CD8-positive, alpha-beta memory T cell (primary cell): ENCODE results near the gene HELZ. TPM values are rescaled to one million over a fixed set of nuclear protein-coding genes. Genes with fewer than 3 reads are reported as not detected.

Source experiments
- CTCF ChIA-PET: fragments of 350-600 bp; sonication (Branson Sonifier 250); formaldehyde crosslinking; loops from one replicate; lab custom pipeline; 2021; ENCODE audit warnings: antibody characterized with exemption; lab: Charles Lee
- POLR2A ChIA-PET: fragments of 350-600 bp; sonication (Branson Sonifier 250); formaldehyde crosslinking; loops from one replicate; lab custom pipeline; 2021; ENCODE audit warnings: antibody characterized with exemption; lab: Charles Lee
- DNase-seq, 5 donors: peaks; one replicate each; pipeline versions ENCODE4 v3.0.0 to v3.0.0-alpha.2; 2020 to 2022; ENCODE audit warnings: mixed read lengths in 1 of 5
- H3K27ac ChIP-seq: one replicate; pipeline ENCODE4 v1.7.0; 2013; ENCODE audit warnings: low read depth, mild to moderate bottlenecking, low read length, moderate library complexity
- H3K27me3 ChIP-seq: 2 replicates; pipeline ENCODE4 v1.7.0; 2013; ENCODE audit warnings: low read length, mild to moderate bottlenecking; ENCODE audit not compliant: insufficient read depth, poor library complexity, severe bottlenecking
- H3K36me3 ChIP-seq: 2 replicates; pipeline ENCODE4 v1.7.0; 2013; ENCODE audit warnings: mild to moderate bottlenecking, low read length, moderate library complexity; ENCODE audit not compliant: insufficient read depth
- H3K4me1 ChIP-seq: 2 replicates; pipeline ENCODE4 v1.7.0; 2013; ENCODE audit warnings: mild to moderate bottlenecking, low read length, moderate library complexity; ENCODE audit not compliant: insufficient read depth
- H3K4me3 ChIP-seq: 2 replicates; pipeline ENCODE4 v1.7.0; 2013; ENCODE audit warnings: mild to moderate bottlenecking, low read length
- H3K9me3 ChIP-seq: 2 replicates; pipeline ENCODE4 v1.7.0; 2013; ENCODE audit warnings: mild to moderate bottlenecking, low read length
- H3K27ac Mint-ChIP-seq, 8 donors: one replicate each; pipeline ENCODE4 v1.8.0; 2020 to 2021; ENCODE audit warnings: mixed read lengths in 8 of 8, mild to moderate bottlenecking in 6 of 8, inconsistent platforms in 3 of 8, moderate library complexity in 3 of 8
- H3K27me3 Mint-ChIP-seq, 2 donors: one replicate each; pipeline ENCODE4 v1.8.0; 2020 to 2021; ENCODE audit warnings: mixed read lengths in 2 of 2, mild to moderate bottlenecking in 1 of 2, moderate library complexity in 1 of 2
- H3K36me3 Mint-ChIP-seq, 3 donors: one replicate each; pipeline ENCODE4 v1.8.0; 2020 to 2021; ENCODE audit warnings: mixed read lengths in 3 of 3, inconsistent platforms in 1 of 3, mild to moderate bottlenecking in 1 of 3
- H3K4me1 Mint-ChIP-seq, 3 donors: one replicate each; pipeline ENCODE4 v1.8.0; 2020 to 2021; ENCODE audit warnings: mixed read lengths in 3 of 3, inconsistent platforms in 1 of 3, mild to moderate bottlenecking in 1 of 3
- H3K4me3 Mint-ChIP-seq, 7 donors: one replicate each; pipeline ENCODE4 v1.8.0; 2020 to 2021; ENCODE audit warnings: mixed read lengths in 7 of 7, mild to moderate bottlenecking in 6 of 7, moderate library complexity in 4 of 7, inconsistent platforms in 2 of 7
- H3K9me3 Mint-ChIP-seq, 5 donors: one replicate each; pipeline ENCODE4 v1.8.0; 2020 to 2022; ENCODE audit warnings: mixed read lengths in 5 of 5, mild to moderate bottlenecking in 3 of 5, moderate library complexity in 2 of 5, inconsistent platforms in 1 of 5
- polyA plus RNA-seq: library from polyadenylated mRNA; unstranded; fragments of 300-500 nt; fragmentation: Illumina TruSeq; gene quantifications from one replicate; pipeline ENCODE4 v1.2.3, GENCODE V29; 2021
- total RNA-seq, 2 experiments: library from RNA; stranded (reverse); gene quantifications; one replicate each; pipeline ENCODE4 v1.2.3, GENCODE V29; 2021

HELZ gene
- total and polyA plus RNA-seq, 3 experiments from 2014 or later: 56.4 to 85.0 (median 62.5) TPM

DNA sequence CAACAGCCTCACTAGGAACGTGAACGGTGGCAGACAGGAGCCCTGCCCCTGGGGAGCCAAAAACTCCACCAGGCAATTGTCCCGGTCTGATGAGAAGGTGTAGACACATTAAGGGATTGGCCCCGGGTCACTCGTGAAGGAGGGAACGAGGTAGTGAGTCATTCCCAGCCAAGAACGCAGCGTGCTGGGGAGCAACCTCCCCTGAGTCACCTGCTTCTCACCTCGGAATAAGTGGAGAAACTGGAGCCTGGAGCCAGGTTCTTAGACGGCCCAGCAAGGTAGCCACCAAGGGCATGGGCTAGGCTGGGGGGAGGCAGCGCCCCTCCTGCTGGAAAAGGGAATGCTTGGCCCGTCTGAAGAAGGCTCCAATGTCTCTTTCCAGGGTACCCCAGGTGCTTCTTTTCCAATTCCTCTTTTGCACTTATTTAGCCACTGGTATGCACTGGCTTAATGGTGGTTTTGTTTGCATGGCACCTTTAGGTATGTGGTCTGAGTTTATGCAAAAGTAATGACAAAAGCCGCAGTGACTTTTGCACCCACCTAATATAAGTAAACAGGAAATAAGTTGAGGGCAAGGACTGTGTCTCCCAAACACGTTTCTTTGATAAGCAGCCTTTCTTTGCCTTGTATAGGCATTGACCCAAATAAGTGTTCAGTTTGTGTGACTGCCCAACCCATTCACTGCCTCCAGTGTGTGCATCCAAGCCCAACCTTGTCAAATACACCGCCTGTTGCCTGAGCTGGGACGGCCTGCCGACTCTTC is 1.8 kb upstream of the HELZ start:
- peak in 4 of 5 donors; percentile 53 to 77 (median 70) for DNase-seq
- Mint-ChIP-seq H3K4me3 (peak overlapping the region; percentile 88 to 95 (median 91)), H3K9me3 (no peaks in the 10 kb centered on the region), H3K36me3 (peaks cover 1 to 17% (median 4%) of the 10 kb centered on the region in 3 donors), H3K27me3 (no peaks in the 10 kb centered on the region), H3K4me1 (peaks cover 38 to 47% (median 45%) of the 10 kb centered on the region in 3 donors), H3K27ac (peak overlapping the region; percentile 76 to 97 (median 95))
- ChIA-PET CTCF (interaction anchor here (0.9 to 1.0 kb wide), 3 partner anchors 10 to 26 kb away, joined by 3 to 4 read pairs (median 4); no protein-coding TSS in a partner anchor), POLR2A (interaction anchor here (0.8 to 1.2 kb wide), 3 partner anchors 10 to 119 kb away, joined by 3 to 7 read pairs (median 4); no protein-coding TSS in a partner anchor)
- Histone ChIP-seq H3K27me3 (no peaks in the 10 kb centered on the region), H3K36me3 (no peaks in the 10 kb centered on the region), H3K9me3 (no peaks in the 10 kb centered on the region), H3K27ac (peak overlapping the region; percentile 81), H3K4me1 (peaks cover 31% of the 10 kb centered on the region), H3K4me3 (peak overlapping the region; percentile 73)

DNA sequence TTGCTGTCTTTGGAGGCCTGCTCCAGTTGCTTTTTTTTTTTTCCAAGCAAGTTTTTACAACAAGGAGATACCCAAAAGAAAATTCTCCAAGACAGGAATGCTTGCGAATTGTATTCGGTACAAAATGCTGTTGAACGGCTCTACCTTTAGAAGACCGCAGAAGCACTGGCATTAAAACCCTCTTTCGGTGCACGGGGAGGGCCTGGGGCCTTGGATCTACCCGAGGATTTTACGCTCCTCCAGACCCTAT is 1.3 kb upstream of the HELZ start:
- Histone ChIP-seq H3K4me3 (peak overlapping the region; percentile 73), H3K9me3 (no peaks in the 10 kb centered on the region), H3K27ac (peak overlapping the region; percentile 81), H3K4me1 (peaks cover 36% of the 10 kb centered on the region), H3K36me3 (no peaks in the 10 kb centered on the region), H3K27me3 (no peaks in the 10 kb centered on the region)
- H3K27ac Mint-ChIP-seq: peak overlapping the region; percentile 76 to 97 (median 95)
- peaks cover 4 to 22% (median 4%) of the 10 kb centered on the region in 3 donors for H3K36me3 Mint-ChIP-seq
- no peaks in the 10 kb centered on the region for H3K9me3 Mint-ChIP-seq
- H3K4me3 Mint-ChIP-seq: peak overlapping the region; percentile 88 to 95 (median 91)
- ChIA-PET POLR2A (interaction anchor here (0.5 kb wide), 1 partner anchor 1723 kb away, joined by 3 read pairs; no protein-coding TSS in a partner anchor), CTCF (no interaction called here)
- H3K27me3 Mint-ChIP-seq: no peaks in the 10 kb centered on the region
- no peak for DNase-seq
- peaks cover 43 to 52% (median 50%) of the 10 kb centered on the region in 3 donors for H3K4me1 Mint-ChIP-seq

- peak overlapping the region; percentile 81 for H3K27ac ChIP-seq
- Mint-ChIP-seq H3K4me3 (peak overlapping the region; percentile 90 to 96 (median 91)), H3K27me3 (no peaks in the 10 kb centered on the region), H3K27ac (peak overlapping the region; percentile 76 to 97 (median 95)), H3K4me1 (peaks cover 48 to 56% (median 55%) of the 10 kb centered on the region in 3 donors), H3K9me3 (no peaks in the 10 kb centered on the region), H3K36me3 (peaks cover 4 to 27% (median 4%) of the 10 kb centered on the region in 3 donors)
- POLR2A ChIA-PET: interaction anchor here (0.5 to 1.6 kb wide), 7 partner anchors 13 to 1722 kb away, joined by 3 to 13 read pairs (median 3); no protein-coding TSS in a partner anchor
- CTCF ChIA-PET: interaction anchor here (1.2 to 1.7 kb wide), 2 partner anchors 19 to 47 kb away, joined by 3 to 5 read pairs; no protein-coding TSS in a partner anchor
- no peaks in the 10 kb centered on the region for H3K36me3 ChIP-seq
- peak overlapping the region; percentile 73 for H3K4me3 ChIP-seq
- peaks cover 41% of the 10 kb centered on the region for H3K4me1 ChIP-seq
- H3K27me3 ChIP-seq: no peaks in the 10 kb centered on the region
- no peaks in the 10 kb centered on the region for H3K9me3 ChIP-seq
- DNase-seq: peak; percentile 37 to 67 (median 43)
Observed at GRCh38 chr17:67245694-67246402, 852 bp upstream of the HELZ start.

GRCh38 chr17:67244431-67245072 is 444 bp downstream of the HELZ start:
- Histone ChIP-seq H3K27me3 (no peaks in the 10 kb centered on the region), H3K36me3 (no peaks in the 10 kb centered on the region), H3K4me1 (peaks cover 54% of the 10 kb centered on the region), H3K9me3 (no peaks in the 10 kb centered on the region), H3K27ac (peak overlapping the region; percentile 81), H3K4me3 (peak overlapping the region; percentile 73)
- H3K4me3 Mint-ChIP-seq: peak overlapping the region; percentile 87 to 96 (median 90)
- H3K27me3 Mint-ChIP-seq: no peaks in the 10 kb centered on the region
- H3K9me3 Mint-ChIP-seq: no peaks in the 10 kb centered on the region
- peaks cover 4 to 40% (median 4%) of the 10 kb centered on the region in 3 donors for H3K36me3 Mint-ChIP-seq
- CTCF ChIA-PET: interaction anchor here (1.0 to 1.7 kb wide), 3 partner anchors 17 to 48 kb away, joined by 3 to 5 read pairs (median 4); no protein-coding TSS in a partner anchor
- POLR2A ChIA-PET: interaction anchor here (0.5 to 1.6 kb wide), 5 partner anchors 14 to 558 kb away, joined by 3 to 13 read pairs (median 5); no protein-coding TSS in a partner anchor
- H3K4me1 Mint-ChIP-seq: peaks cover 61 to 69% (median 68%) of the 10 kb centered on the region in 3 donors
- H3K27ac Mint-ChIP-seq: peak overlapping the region; percentile 78 to 96 (median 92)
- DNase-seq: peak in 2 of 5 donors; percentile 9 to 11

GRCh38 chr17:67243284-67243683 is 1.7 kb downstream of the HELZ start:
- no peak for DNase-seq
- Mint-ChIP-seq H3K36me3 (peaks cover 9 to 50% (median 9%) of the 10 kb centered on the region in 3 donors), H3K4me3 (peak overlapping the region; percentile 87 to 92 (median 90)), H3K27me3 (no peaks in the 10 kb centered on the region), H3K9me3 (no peaks in the 10 kb centered on the region), H3K27ac (peak overlapping the region in 7 of 8 donors; percentile 7 to 96 (median 91)), H3K4me1 (peaks cover 64 to 75% (median 73%) of the 10 kb centered on the region in 3 donors)
- Histone ChIP-seq H3K9me3 (no peaks in the 10 kb centered on the region), H3K36me3 (no peaks in the 10 kb centered on the region), H3K4me3 (peak overlapping the region; percentile 1), H3K27me3 (no peaks in the 10 kb centered on the region), H3K27ac (no peak overlapping the region), H3K4me1 (peaks cover 56% of the 10 kb centered on the region)
- ChIA-PET CTCF (no interaction called here), POLR2A (interaction anchor here (0.6 kb wide), 1 partner anchor 966 kb away, joined by 5 read pairs; no protein-coding TSS in a partner anchor)

DNA sequence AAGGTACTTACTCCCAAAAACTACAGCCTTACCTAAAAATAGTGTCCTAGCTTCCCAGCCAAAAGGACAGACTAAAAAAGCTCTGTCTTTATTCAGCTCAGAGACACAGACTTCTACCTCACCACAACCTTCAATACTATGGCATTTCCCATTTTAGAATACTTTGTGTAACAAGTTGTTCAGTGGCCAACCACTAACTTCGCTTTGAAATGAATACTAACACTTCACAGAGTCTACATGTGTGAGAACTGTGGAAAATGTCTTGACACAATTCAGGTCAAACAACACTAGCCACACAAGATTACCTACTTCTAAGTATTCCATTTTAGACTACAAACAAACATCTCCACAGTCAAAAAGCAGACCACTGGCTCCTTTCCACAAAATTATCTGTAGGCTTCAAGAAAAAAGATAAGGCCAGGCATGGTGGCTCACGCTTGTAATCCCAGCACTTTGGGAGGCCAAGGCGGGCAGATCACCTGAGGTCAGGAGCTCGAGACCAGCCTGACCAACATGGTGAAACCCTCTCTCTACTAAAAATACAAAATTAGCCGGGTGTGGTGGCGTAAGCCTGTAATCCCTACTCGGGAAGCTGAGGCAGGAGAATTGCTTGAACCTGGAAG is 3.2 kb downstream of the HELZ start:
- no peaks in the 10 kb centered on the region for H3K36me3 ChIP-seq
- Mint-ChIP-seq H3K9me3 (no peaks in the 10 kb centered on the region), H3K4me3 (peak overlapping the region; percentile 33 to 75 (median 54)), H3K27ac (peak overlapping the region; percentile 23 to 86 (median 58)), H3K36me3 (peaks cover 5 to 61% (median 9%) of the 10 kb centered on the region in 3 donors), H3K4me1 (peaks cover 54 to 67% (median 64%) of the 10 kb centered on the region in 3 donors), H3K27me3 (no peaks in the 10 kb centered on the region)
- H3K27ac ChIP-seq: no peak overlapping the region
- POLR2A ChIA-PET: no interaction called here
- CTCF ChIA-PET: no interaction called here
- H3K4me3 ChIP-seq: no peak overlapping the region
- no peak for DNase-seq
- H3K27me3 ChIP-seq: no peaks in the 10 kb centered on the region
- peaks cover 47% of the 10 kb centered on the region for H3K4me1 ChIP-seq
- no peaks in the 10 kb centered on the region for H3K9me3 ChIP-seq

DNA sequence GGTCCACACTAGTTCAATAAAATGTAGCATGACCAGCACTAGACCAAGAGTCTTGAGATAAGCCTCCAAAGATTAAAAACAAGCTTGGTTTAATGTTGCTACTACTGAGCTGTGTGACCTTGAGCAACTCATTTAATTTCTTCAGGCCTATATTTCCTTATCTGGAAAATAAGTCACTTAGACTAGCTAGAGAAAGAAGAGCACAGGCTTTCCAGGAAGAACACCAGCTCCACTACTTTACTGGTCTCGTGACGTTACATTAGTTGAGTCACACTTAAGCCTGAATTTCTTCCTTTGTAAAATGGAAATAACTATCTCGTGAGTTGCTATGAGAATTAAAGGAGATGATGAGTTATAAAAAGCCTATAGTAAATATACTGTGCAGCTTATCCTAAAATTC is 5.4 kb downstream of the HELZ start:
- Histone ChIP-seq H3K4me3 (no peak overlapping the region), H3K4me1 (peaks cover 40% of the 10 kb centered on the region), H3K9me3 (no peaks in the 10 kb centered on the region), H3K27me3 (no peaks in the 10 kb centered on the region), H3K27ac (no peak overlapping the region), H3K36me3 (no peaks in the 10 kb centered on the region)
- Mint-ChIP-seq H3K9me3 (no peaks in the 10 kb centered on the region), H3K36me3 (peaks cover 9 to 74% (median 18%) of the 10 kb centered on the region in 3 donors), H3K4me3 (peak overlapping the region in 5 of 7 donors; percentile 21 to 73 (median 45)), H3K27me3 (no peaks in the 10 kb centered on the region), H3K27ac (peak overlapping the region in 4 of 8 donors; percentile 8 to 76 (median 45)), H3K4me1 (peaks cover 62 to 76% (median 72%) of the 10 kb centered on the region in 3 donors)
- ChIA-PET POLR2A (no interaction called here), CTCF (interaction anchor here (1.1 to 1.7 kb wide), 3 partner anchors 18 to 36 kb away, joined by 3 to 4 read pairs (median 3); no protein-coding TSS in a partner anchor)
- DNase-seq: no peak
